GM18951 (cell line): ENCODE data around the gene SLC27A1.
"Not testable (repeated sequence)": the region's sequence is repeated elsewhere in the genome, so short reads cannot be mapped to it uniquely, and the experiment has no call there.

Source experiments
- POLR2A ChIP-seq: IDR thresholded peaks from 4 replicates; pipeline ENCODE4 v1.6.1; 2011; ENCODE audit warnings: mild to moderate bottlenecking; ENCODE audit not compliant: insufficient read length, insufficient read depth; ENCODE audit errors: extremely low read depth
- in situ Hi-C: fragments of 300-500 bp; cut with MboI; formaldehyde crosslinking; loops from one replicate; pipeline ENCODE4 v1.12.0; 2022; ENCODE audit warnings: low sequenced_read_pairs, mixed read lengths, inconsistent platforms; ENCODE audit not compliant: unreplicated experiment

Gene SLC27A1

DNA sequence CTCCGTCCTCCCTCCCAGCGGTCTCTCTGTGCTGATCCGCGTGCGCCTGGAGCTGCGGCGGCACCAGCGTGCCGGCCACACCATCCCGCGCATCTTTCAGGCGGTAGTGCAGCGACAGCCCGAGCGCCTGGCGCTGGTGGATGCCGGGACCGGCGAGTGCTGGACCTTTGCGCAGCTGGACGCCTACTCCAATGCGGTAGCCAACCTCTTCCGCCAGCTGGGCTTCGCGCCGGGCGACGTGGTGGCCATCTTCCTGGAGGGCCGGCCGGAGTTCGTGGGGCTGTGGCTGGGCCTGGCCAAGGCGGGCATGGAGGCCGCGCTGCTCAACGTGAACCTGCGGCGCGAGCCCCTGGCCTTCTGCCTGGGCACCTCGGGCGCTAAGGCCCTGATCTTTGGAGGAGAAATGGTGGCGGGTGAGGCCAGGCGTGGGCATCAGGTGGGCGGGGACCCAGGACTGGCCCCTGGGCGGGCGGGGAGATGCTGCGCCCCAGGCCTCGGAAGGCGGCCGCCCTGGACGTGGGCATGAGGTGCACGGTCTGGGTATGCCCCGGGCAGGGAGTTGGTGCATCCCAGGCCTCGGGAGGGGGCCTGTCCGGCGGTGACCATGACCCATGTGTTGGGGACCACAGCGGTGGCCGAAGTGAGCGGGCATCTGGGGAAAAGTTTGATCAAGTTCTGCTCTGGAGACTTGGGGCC lies 16.4 kb downstream of the SLC27A1 start:
- no peak for TF ChIP-seq POLR2A
- in situ Hi-C loops: no loop called here

DNA sequence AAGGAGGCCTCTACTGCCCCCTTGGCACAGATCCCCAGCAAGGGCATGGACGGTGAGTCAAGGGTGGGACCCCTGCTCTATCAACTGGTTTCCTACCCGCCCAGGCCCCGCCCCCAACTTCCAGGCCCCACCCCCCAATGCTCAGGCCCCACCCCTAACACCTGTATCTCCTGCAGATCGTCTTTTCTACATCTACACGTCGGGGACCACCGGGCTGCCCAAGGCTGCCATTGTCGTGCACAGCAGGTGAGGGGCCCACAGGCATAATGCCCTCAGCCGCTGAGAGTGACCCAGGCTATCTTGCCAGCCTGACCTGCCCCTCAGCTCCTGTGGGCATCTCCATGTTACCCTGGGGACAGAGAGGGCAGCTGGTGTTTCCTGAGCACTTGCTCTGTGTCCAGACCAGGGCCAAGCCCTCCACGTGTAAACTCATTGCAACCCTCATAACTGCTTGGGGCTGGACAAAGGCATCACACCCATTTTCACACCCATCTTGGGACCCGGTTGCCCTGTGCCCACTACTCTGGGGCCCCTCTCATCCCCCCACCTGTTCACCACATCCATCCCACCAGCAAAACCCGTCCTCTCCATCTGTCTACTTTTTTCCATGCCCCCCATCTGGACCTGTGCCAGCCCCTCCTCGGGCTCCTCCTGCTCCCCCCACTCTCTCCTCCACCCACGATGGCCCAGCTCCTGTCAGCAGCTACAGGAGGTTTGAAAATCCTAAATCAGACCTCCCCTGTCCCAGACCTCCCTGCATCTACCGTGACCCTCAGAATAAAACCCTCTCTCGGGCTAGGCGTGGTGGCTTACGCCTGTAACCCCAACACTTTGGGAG lies 17.2 kb downstream of the SLC27A1 start:
- in situ Hi-C loops: no loop called here
- no peak for TF ChIP-seq POLR2A

DNA sequence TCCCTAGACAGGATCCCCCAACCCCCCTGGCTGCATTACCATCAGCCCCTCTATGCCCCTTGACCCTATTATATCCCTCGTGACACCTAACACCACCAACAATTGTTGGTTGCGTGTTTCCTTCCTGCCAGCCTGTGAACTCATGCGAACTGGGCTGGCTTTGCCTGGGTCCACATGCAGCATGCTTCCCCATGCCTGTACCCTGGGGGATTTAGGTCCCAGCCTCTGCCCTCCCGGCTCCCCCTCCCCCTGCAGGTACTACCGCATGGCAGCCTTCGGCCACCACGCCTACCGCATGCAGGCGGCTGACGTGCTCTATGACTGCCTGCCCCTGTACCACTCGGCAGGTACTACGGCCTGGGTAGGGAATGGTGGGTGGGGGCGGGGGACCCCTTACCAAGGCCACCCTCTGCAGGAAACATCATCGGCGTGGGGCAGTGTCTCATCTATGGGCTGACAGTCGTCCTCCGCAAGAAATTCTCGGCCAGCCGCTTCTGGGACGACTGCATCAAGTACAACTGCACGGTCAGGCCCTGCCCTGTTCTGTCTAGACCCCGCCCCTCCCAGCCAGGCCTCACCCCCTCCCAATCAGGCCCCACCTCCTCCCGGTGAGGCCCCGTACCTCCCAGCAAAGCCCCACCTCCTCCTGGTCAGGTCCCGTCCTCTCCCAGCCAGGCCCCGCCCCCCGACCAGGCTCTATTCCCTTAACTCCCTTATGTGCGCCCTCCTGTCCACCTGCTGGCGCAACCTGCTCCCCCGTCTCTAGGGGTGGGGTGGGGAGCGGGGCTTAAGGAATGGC lies 18.5 kb downstream of the SLC27A1 start:
- no peak for TF ChIP-seq POLR2A
- in situ Hi-C loops: no loop called here

DNA sequence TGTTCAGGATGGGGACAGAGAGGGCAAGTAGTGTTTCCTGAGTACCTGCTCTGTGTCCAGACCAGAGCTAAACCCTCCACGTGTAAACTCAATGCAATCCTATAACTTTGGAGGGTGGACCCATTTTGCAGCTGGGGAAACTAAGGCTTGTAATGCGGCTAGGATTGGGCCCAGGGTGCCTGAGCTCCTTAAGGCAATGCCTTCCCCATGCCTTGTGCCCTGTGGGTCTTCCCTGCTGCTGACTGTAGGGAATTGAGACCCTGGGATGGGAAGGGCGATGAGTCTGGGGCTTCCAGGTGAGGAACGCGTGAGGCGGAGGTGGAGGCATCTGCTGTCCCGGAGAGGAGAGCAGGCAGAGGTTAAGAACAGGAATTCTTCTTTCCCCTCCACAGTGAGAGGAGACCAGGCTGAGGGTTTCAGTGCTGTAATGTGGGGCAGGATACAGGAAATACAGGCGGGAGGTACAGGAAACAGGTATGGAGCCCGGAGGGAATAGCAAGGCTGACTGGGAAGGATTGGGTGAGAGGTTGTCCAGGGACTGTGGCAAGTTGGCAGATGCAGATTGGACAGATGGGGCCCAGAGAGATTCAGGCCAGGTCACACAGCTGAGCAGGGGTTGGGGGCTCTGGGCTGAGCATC lies 19.2 kb downstream of the SLC27A1 start:
- TF ChIP-seq POLR2A: no peak
- in situ Hi-C loops: no loop called here

DNA sequence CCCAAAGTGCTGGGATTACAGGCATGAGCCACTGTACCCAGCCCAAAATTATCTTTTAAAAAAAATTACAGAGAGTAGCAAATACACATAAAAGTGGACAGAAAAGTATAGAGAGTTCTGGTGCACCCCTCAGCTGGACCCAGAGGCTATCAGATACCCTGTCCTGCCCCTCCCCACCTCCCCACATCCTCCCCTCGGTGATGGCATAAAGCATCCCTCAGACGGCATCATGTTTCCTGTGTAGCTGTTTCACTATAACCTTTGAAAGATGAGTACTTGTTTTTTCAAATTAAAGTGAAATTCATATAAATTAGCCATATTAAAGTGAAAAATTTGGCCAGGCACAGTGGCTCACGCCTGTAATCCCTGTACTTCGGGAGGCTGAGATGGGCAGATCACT lies 20.1 kb downstream of the SLC27A1 start:
- no peak for TF ChIP-seq POLR2A
- in situ Hi-C loops: no loop called here

DNA sequence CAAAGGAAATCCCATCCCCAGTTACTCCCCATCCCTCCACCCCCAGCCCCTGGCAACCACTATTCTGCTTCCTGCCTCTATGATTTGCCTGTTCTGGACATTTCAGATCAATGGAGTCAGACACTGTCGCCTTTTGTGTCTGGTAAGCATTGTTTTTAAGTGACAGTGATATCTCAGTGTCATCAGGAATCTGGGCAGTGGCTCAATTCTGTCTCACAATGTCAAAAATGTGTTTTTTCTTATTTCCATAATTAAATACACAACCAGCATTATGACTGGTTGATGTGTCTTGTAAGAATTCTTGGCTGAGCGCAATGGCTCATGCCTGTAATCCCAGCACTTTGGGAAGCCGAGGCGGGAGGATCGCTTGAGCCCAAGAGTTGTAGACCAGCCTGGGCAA lies 21.0 kb downstream of the SLC27A1 start:
- in situ Hi-C loops: no loop called here
- TF ChIP-seq POLR2A: no peak

DNA sequence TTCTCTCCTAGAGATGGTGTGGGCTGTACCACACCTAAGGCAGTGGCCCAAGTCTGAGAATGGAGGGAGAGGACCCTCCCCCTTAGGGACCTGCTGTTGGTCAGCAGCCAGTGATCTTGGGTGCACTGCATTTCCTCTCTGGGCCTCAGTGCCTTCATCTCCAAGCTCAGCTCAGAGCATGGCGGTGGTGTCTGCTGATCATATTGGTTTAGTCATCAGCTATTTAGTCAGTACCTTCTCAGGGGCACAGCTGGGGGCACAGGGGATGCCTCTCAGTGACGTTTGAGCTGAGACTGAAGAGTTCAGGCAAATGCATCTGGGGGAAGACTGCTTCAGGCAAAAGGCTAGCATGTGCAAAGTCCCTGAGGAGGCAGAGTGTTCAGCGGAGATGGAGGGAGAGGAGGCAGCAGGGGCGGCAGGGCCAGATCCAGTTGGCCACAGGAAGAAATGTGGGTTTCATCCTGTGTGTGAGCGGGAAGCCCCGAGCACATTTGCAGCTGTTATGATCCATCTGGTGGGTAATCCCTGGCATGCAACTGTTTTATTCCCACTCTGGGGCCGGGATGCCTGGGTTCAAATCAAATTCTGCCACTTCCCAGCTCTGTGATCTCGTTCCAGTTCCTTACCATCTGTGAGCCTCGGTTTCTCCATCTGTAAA lies 25.4 kb downstream of the SLC27A1 start:
- no peak for TF ChIP-seq POLR2A
- in situ Hi-C loops: no loop called here

DNA sequence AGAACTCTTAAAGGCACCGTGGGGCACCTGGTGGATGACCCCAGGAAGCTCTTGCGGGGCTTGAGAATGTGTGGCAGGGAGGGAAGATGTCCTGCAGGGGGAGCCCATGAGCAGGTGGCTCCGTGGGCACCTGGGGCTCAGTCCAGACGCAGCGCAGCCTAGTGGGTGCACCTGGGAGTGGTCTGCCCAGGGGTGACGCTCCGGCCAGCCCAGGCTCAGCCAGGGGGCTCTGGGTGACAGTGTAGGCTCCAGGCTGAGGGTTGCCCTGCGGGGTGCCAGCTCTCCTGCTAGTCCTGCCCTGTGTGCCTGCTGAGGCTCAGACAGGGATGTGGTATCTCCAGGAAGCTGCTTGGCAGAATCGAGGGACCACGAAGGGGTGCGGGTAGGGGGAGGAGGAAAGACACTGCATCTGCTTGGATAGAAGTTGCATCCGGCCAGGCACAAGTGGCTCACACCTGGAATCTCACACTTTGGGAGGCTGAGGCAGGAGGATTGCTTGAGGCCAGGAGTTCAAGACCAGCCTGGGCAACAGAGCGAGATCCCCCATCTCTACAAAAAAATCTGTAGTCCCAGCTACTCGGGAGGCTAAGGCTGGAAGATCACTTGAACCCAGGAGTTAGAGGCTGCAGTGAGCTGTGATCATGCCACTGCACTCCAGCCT lies 26.1 kb downstream of the SLC27A1 start:
- TF ChIP-seq POLR2A: no peak
- in situ Hi-C loops: no loop called here

DNA sequence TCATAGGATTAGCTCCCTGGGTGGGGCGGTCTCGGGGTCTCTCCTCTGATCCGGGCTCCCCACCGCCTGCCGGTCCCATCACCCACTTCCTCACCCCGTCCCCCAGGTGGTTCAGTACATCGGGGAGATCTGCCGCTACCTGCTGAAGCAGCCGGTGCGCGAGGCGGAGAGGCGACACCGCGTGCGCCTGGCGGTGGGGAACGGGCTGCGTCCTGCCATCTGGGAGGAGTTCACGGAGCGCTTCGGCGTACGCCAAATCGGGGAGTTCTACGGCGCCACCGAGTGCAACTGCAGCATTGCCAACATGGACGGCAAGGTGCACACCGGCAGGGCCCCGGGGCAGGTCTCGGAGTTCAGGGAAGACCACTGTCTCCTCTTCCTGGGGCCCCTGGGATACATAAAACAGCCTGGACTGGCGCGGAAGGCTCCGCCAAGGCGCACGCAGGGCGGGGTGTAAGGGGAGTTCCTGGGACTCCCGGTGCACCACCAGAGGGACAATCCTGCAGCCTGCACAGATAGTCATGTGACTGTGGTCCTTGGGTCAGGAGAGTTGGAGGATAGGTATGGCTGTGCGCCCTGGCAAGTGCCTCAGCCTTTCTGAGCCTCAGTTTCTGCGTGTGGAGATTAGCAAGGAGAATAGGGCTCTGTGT lies 26.9 kb downstream of the SLC27A1 start:
- TF ChIP-seq POLR2A: no peak
- in situ Hi-C loops: no loop called here

DNA sequence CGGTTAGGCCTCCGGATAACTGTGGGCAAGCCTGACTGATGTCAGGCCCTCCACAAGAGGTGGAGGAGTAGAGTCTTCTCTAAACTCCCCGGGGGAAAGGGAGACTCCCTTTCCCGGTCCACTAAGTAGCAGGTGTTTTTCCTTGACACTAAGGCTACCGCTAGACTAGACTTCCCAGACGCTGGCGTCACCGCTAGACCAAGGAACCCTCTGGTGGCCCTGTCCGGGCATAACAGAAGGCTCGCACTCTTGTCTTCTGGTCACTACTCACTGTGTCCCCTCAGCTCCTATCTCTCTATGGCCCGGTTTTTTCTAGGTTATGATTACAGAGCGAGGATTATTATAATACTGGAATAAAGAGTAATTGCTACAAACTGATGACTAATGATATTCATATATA lies 28.7 kb downstream of the SLC27A1 start:
- in situ Hi-C loops: not testable (repeated sequence)

DNA sequence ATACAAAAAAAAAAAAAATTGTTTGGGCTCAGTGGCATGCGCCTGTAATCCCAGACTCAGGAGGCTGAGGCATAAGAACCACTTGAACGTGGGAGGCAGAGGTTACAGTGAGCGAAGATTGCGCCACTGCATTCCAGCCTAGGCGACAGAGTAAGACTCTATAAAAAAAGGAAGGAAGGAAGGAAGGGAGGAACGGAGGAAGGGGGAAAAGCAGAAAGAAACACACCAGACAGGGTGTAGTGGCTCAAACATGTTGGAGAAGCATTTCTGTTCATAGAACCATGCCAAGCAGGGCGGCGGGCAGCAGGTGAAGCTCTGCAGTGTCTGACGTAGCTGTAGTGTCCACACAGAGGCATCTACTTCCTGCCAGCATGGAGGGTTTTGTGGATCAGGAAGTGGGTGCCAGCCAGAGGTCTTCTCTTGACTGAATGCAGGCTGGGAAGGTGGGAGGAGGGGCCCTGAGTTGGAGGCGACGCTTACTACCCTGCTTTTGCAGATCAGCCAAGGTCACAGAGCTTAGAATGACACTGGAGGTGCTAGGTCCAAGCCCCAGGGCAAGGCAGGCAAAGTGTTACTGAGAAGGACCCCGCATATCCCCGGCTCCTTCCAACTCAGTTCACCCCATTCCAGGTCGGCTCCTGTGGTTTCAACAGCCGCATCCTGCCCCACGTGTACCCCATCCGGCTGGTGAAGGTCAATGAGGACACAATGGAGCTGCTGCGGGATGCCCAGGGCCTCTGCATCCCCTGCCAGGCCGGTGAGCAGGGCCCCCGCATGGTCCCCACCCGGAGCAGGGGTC lies 29.5 kb downstream of the SLC27A1 start:
- TF ChIP-seq POLR2A: no peak
- in situ Hi-C loops: no loop called here
